HUES48 (cell line): ENCODE measurements around the gene IKZF3.

ENCODE experiments used
- H3K27ac ChIP-seq: one replicate; pipeline ENCODE4 v1.7.0; 2013; ENCODE audit warnings: low read depth, low read length, inconsistent platforms
- H3K27me3 ChIP-seq: 2 replicates; pipeline ENCODE4 v1.6.1; 2013; ENCODE audit warnings: mild to moderate bottlenecking, low read length; ENCODE audit not compliant: control insufficient read depth, insufficient read depth
- H3K36me3 ChIP-seq: 2 replicates; pipeline ENCODE4 v1.6.1; 2013; ENCODE audit warnings: low read length; ENCODE audit not compliant: control insufficient read depth, insufficient read depth
- H3K4me1 ChIP-seq: 2 replicates; pipeline ENCODE4 v1.6.1; 2013; ENCODE audit warnings: mild to moderate bottlenecking, low read length; ENCODE audit not compliant: control insufficient read depth, insufficient read depth
- H3K4me3 ChIP-seq: 2 replicates; pipeline ENCODE4 v1.5.1; 2013; ENCODE audit warnings: mild to moderate bottlenecking, low read depth, low read length
- H3K9ac ChIP-seq: 2 replicates; pipeline ENCODE4 v1.6.1; 2013; ENCODE audit warnings: mild to moderate bottlenecking, low read depth, low read length, moderate library complexity
- H3K9me3 ChIP-seq: 2 replicates; pipeline ENCODE4 v1.6.1; 2013; ENCODE audit warnings: low read length; ENCODE audit not compliant: control insufficient read depth, insufficient read depth

Gene IKZF3

GRCh38 chr17:39834017-39834416 is 30.1 kb downstream of the IKZF3 start:
- H3K9ac ChIP-seq, result no peak overlapping the region
- no peaks in the 10 kb centered on the region for H3K4me1 ChIP-seq
- no peaks in the 10 kb centered on the region for H3K9me3 ChIP-seq
- no peaks in the 10 kb centered on the region for H3K36me3 ChIP-seq
- no peak overlapping the region for H3K4me3 ChIP-seq
- H3K27me3 ChIP-seq, result no peaks in the 10 kb centered on the region
- no peak overlapping the region for H3K27ac ChIP-seq

DNA sequence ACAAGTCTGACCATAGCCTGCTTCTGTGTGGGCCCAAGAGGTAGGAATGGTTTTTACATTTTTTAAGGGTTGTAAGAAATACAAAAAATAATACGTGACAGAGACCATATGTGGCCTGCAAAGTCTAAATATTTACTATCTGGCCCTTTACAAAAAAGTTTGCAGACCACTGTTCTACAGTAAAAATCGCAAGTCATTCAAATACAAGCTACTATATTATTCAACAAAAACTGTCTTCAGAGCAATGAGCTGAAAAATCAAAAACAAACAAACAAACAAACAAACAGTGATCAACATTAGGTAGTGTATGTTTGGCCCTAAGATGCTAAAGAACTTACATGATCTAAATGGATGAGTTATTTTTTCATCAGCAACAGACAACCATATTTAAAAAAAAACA is 32.5 kb downstream of the IKZF3 start:
- H3K27ac ChIP-seq, result no peak overlapping the region
- no peak overlapping the region for H3K9ac ChIP-seq
- H3K27me3 ChIP-seq, result no peaks in the 10 kb centered on the region
- H3K36me3 ChIP-seq, result no peaks in the 10 kb centered on the region
- no peaks in the 10 kb centered on the region for H3K9me3 ChIP-seq
- H3K4me1 ChIP-seq, result no peaks in the 10 kb centered on the region
- H3K4me3 ChIP-seq, result no peak overlapping the region

- peaks cover 16% of the 10 kb centered on the region for H3K9me3 ChIP-seq
- no peak overlapping the region for H3K9ac ChIP-seq
- H3K4me3 ChIP-seq, result no peak overlapping the region
- no peaks in the 10 kb centered on the region for H3K27me3 ChIP-seq
- H3K4me1 ChIP-seq, result no peaks in the 10 kb centered on the region
- no peaks in the 10 kb centered on the region for H3K36me3 ChIP-seq
- H3K27ac ChIP-seq, result no peak overlapping the region
These were observed 35.7 kb downstream of the IKZF3 start for GRCh38 chr17:39828443-39828842.

GRCh38 chr17:39826334-39826733 is 37.8 kb downstream of the IKZF3 start:
- no peaks in the 10 kb centered on the region for H3K27me3 ChIP-seq
- H3K36me3 ChIP-seq, result no peaks in the 10 kb centered on the region
- H3K4me3 ChIP-seq, result no peak overlapping the region
- no peaks in the 10 kb centered on the region for H3K4me1 ChIP-seq
- H3K27ac ChIP-seq, result no peak overlapping the region
- H3K9me3 ChIP-seq, result peaks cover 21% of the 10 kb centered on the region
- no peak overlapping the region for H3K9ac ChIP-seq

GRCh38 chr17:39823407-39824054 is 40.6 kb downstream of the IKZF3 start:
- no peak overlapping the region for H3K9ac ChIP-seq
- no peaks in the 10 kb centered on the region for H3K4me1 ChIP-seq
- no peak overlapping the region for H3K27ac ChIP-seq
- H3K36me3 ChIP-seq, result no peaks in the 10 kb centered on the region
- no peaks in the 10 kb centered on the region for H3K27me3 ChIP-seq
- H3K4me3 ChIP-seq, result no peak overlapping the region
- H3K9me3 ChIP-seq, result peaks cover 21% of the 10 kb centered on the region

- Histone ChIP-seq H3K36me3 (no peaks in the 10 kb centered on the region), H3K27ac (no peak overlapping the region), H3K9ac (no peak overlapping the region), H3K9me3 (peaks cover 21% of the 10 kb centered on the region), H3K4me1 (no peaks in the 10 kb centered on the region), H3K4me3 (no peak overlapping the region), H3K27me3 (no peaks in the 10 kb centered on the region)
These were observed 42.1 kb downstream of the IKZF3 start for GRCh38 chr17:39822051-39822451.

GRCh38 chr17:39820987-39821386 is 43.1 kb downstream of the IKZF3 start:
- no peak overlapping the region for H3K9ac ChIP-seq
- H3K27ac ChIP-seq, result no peak overlapping the region

GRCh38 chr17:39820541-39820940 is 43.6 kb downstream of the IKZF3 start:
- H3K27me3 ChIP-seq, result no peaks in the 10 kb centered on the region

More at GRCh38 chr17:39820987-39821386, 43.1 kb downstream of the IKZF3 start:
- no peaks in the 10 kb centered on the region for H3K4me1 ChIP-seq
- H3K27me3 ChIP-seq, result no peaks in the 10 kb centered on the region
- no peak overlapping the region for H3K4me3 ChIP-seq
- H3K36me3 ChIP-seq, result no peaks in the 10 kb centered on the region
- H3K9me3 ChIP-seq, result peaks cover 21% of the 10 kb centered on the region

DNA sequence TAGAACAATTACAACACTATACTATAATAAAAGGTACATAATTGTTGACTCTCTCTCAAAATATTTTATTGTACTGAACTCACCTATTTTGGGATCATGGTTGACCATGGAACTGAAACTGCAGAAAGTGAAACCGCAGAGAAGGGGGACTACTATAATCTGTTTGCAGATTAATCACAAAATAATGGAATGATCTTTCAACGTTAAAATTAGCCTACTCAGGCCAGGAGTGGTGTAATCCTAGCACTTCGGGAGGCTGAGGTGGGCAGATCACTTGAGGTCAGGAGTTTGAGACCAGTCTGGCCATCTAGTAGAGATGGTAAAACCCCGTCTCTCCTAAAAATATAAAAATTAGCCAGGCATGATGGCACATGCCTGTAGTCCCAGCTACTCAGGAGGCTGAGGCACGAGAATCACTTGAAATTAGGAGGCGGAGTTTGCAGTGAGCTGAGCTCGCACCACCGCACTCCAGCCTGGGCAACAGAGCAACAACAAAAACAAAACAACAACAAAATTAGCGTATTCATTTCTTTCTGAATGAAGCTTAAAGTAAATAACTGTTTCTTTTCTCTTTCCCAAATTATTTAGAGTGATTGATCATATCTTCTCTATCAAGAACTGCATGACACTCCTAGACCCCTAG is 45.6 kb downstream of the IKZF3 start:
- Histone ChIP-seq H3K9me3 (peaks cover 5% of the 10 kb centered on the region), H3K4me3 (no peak overlapping the region), H3K27ac (no peak overlapping the region), H3K27me3 (no peaks in the 10 kb centered on the region), H3K4me1 (no peaks in the 10 kb centered on the region), H3K9ac (no peak overlapping the region), H3K36me3 (no peaks in the 10 kb centered on the region)

More at GRCh38 chr17:39820541-39820940, 43.6 kb downstream of the IKZF3 start:
- H3K27ac ChIP-seq, result no peak overlapping the region
- H3K36me3 ChIP-seq, result no peaks in the 10 kb centered on the region
- no peaks in the 10 kb centered on the region for H3K4me1 ChIP-seq
- H3K9me3 ChIP-seq, result peaks cover 21% of the 10 kb centered on the region
- H3K4me3 ChIP-seq, result no peak overlapping the region
- no peak overlapping the region for H3K9ac ChIP-seq

DNA sequence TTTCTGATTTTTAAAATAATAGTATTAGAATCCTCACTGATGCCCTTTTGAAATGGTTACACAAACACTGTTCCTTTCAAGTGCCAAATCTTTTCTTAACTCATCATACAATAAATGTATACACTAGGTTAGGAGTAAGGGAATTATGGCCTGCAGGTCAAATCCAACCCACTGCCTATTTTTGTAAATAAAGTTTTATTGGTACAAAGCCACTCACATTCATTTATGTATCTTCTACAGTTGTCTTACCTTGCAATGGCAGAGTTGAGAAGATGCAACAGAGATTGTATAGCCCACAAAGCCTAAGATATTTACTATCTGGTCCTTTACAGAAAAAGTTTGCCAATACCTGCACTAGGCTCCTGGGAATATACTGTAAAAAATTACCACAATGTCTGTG is 47.8 kb downstream of the IKZF3 start:
- H3K4me1 ChIP-seq, result no peaks in the 10 kb centered on the region
- H3K9me3 ChIP-seq, result no peaks in the 10 kb centered on the region
- no peaks in the 10 kb centered on the region for H3K36me3 ChIP-seq
- H3K4me3 ChIP-seq, result no peak overlapping the region
- no peaks in the 10 kb centered on the region for H3K27me3 ChIP-seq
- no peak overlapping the region for H3K9ac ChIP-seq
- no peak overlapping the region for H3K27ac ChIP-seq

DNA sequence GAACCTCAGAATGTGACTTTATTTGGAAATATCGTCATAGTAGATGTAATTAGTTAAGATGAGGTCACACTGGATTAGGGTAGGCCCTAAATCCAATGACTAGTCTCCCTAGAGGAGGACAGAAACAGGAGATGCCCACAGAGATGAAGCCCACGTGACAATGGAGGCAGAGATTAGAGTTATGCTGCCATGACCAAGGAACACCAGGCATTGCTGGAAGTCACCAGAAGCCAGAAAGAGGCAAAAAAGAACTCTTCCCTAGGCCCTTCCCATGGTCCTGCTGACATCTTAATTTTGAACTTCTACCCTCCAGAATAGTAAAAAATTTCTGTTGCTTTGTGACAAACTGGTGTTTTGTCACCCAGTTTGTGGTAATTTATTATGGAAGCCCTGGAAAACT is 49.6 kb downstream of the IKZF3 start:
- Histone ChIP-seq H3K4me3 (no peak overlapping the region), H3K9ac (no peak overlapping the region), H3K27ac (no peak overlapping the region), H3K4me1 (no peaks in the 10 kb centered on the region), H3K27me3 (no peaks in the 10 kb centered on the region), H3K36me3 (no peaks in the 10 kb centered on the region), H3K9me3 (no peaks in the 10 kb centered on the region)
